ENCODE results near the gene PGAP1.

Gene PGAP1

GRCh38 chr2:196926562-196927375, at the start of gene PGAP1:
Gene PGAP1 (minus strand): TSS chr2:196926707. CDS start chr2:196926616, 91 bp downstream.
- DNase-seq = peak; percentile 75

- DNase-seq = no peak
Measured at GRCh38 chr2:196974970-196975369, 48.5 kb upstream of the PGAP1 start.

- no peak for DNase-seq
Measured at GRCh38 chr2:196971574-196972279, 45.2 kb upstream of the PGAP1 start.

GRCh38 chr2:196970099-196970498, 43.6 kb upstream of the PGAP1 start:
- DNase-seq = no peak

- DNase-seq = no peak
Measured at GRCh38 chr2:196968516-196968915, 42.0 kb upstream of the PGAP1 start.

GRCh38 chr2:196967775-196968174, 41.3 kb upstream of the PGAP1 start:
- DNase-seq = no peak

GRCh38 chr2:196967116-196967515, 40.6 kb upstream of the PGAP1 start:
- DNase-seq = no peak

- no peak for DNase-seq
Measured at GRCh38 chr2:196966061-196966460, 39.6 kb upstream of the PGAP1 start.

- no peak for DNase-seq
Measured at GRCh38 chr2:196965651-196966050, 39.1 kb upstream of the PGAP1 start.

- DNase-seq = no peak
Measured at GRCh38 chr2:196963961-196964360, 37.5 kb upstream of the PGAP1 start.

- DNase-seq = no peak
Measured at GRCh38 chr2:196963043-196963442, 36.5 kb upstream of the PGAP1 start.

- DNase-seq = no peak
Measured at GRCh38 chr2:196962325-196962724, 35.8 kb upstream of the PGAP1 start.

- no peak for DNase-seq
Measured at GRCh38 chr2:196961889-196962288, 35.4 kb upstream of the PGAP1 start.

GRCh38 chr2:196959734-196960338, 33.3 kb upstream of the PGAP1 start:
- DNase-seq = no peak

- DNase-seq = no peak
Measured at GRCh38 chr2:196959281-196959680, 32.8 kb upstream of the PGAP1 start.

- no peak for DNase-seq
Measured at GRCh38 chr2:196957881-196958525, 31.5 kb upstream of the PGAP1 start.

GRCh38 chr2:196957442-196957841, 30.9 kb upstream of the PGAP1 start:
- no peak for DNase-seq

GRCh38 chr2:196956069-196956468, 29.6 kb upstream of the PGAP1 start:
- DNase-seq = no peak

- no peak for DNase-seq
Measured at GRCh38 chr2:196955036-196955435, 28.5 kb upstream of the PGAP1 start.

GRCh38 chr2:196954001-196954400, 27.5 kb upstream of the PGAP1 start:
- DNase-seq = no peak

- no peak for DNase-seq
Measured at GRCh38 chr2:196952936-196953335, 26.4 kb upstream of the PGAP1 start.

- DNase-seq = no peak
Measured at GRCh38 chr2:196951973-196952372, 25.5 kb upstream of the PGAP1 start.

- DNase-seq = no peak
Measured at GRCh38 chr2:196949116-196949515, 22.6 kb upstream of the PGAP1 start.
